HT-29 (cell line): Measurements from ENCODE around the gene ADAM33. TPM values are rescaled to one million over a fixed set of nuclear protein-coding genes. Genes with fewer than 3 reads are reported as not detected.
A peak's percentile ranks its signal among the peaks of the same experiment; 100 is the strongest.

Experiments
- DNase-seq: peaks from one replicate; pipeline ENCODE4 v3.0.0-alpha.2; 2015; ENCODE audit warnings: low spot score
- total RNA-seq: library from RNA; depleted of rRNA; stranded (reverse); fragments of >200 nt; shearing (Covaris generic); gene quantifications from 2 replicates; pipeline ENCODE4 v1.2.3, GENCODE V29; 2014

ADAM33 gene
- total RNA-seq, 1 experiment from 2014 or later, result not detected

- no peak for DNase-seq
These were observed 28.2 kb upstream of the ADAM33 start for GRCh38 chr20:3710011-3710466.

- no peak for DNase-seq
These were observed 25.7 kb upstream of the ADAM33 start for GRCh38 chr20:3707508-3707899.

- no peak for DNase-seq
These were observed 25.1 kb upstream of the ADAM33 start for GRCh38 chr20:3706774-3707507.

GRCh38 chr20:3705970-3706739 is 24.3 kb upstream of the ADAM33 start:
- no peak for DNase-seq

- no peak for DNase-seq
These were observed 23.7 kb upstream of the ADAM33 start for GRCh38 chr20:3705491-3705969.

GRCh38 chr20:3704087-3704486 is 22.3 kb upstream of the ADAM33 start:
- DNase-seq, result no peak

- no peak for DNase-seq
These were observed 21.0 kb upstream of the ADAM33 start for GRCh38 chr20:3702611-3703391.

GRCh38 chr20:3701061-3701998 is 19.5 kb upstream of the ADAM33 start:
- DNase-seq, result no peak

GRCh38 chr20:3699037-3699436 is 17.2 kb upstream of the ADAM33 start:
- no peak for DNase-seq

GRCh38 chr20:3698591-3699001 is 16.8 kb upstream of the ADAM33 start:
- DNase-seq, result no peak

GRCh38 chr20:3697588-3698305 is 15.9 kb upstream of the ADAM33 start:
- DNase-seq, result no peak

- DNase-seq, result no peak
These were observed 15.2 kb upstream of the ADAM33 start for GRCh38 chr20:3696745-3697587.

GRCh38 chr20:3696200-3696599 is 14.4 kb upstream of the ADAM33 start:
- DNase-seq, result peak; percentile 46

- no peak for DNase-seq
These were observed 13.1 kb upstream of the ADAM33 start for GRCh38 chr20:3694864-3695263.

GRCh38 chr20:3693376-3693775 is 11.6 kb upstream of the ADAM33 start:
- no peak for DNase-seq

GRCh38 chr20:3692706-3693294 is 11.0 kb upstream of the ADAM33 start:
- DNase-seq, result no peak

- DNase-seq, result no peak
These were observed 10.1 kb upstream of the ADAM33 start for GRCh38 chr20:3691897-3692296.

GRCh38 chr20:3691306-3691705 is 9.5 kb upstream of the ADAM33 start:
- DNase-seq, result no peak

- DNase-seq, result no peak
These were observed 8.6 kb upstream of the ADAM33 start for GRCh38 chr20:3690413-3690812.
